NCI-H510A treated with DMSO at 0.1 percent for 48 hours (cell line): ENCODE results near the gene GSN.

ENCODE experiments used
- DNase-seq: peaks from one replicate; lab custom pipeline; 2025; lab: John Stamatoyannopoulos, UW

Gene GSN

GRCh38 chr9:121246821-121247561 lies 21.0 kb upstream of the GSN start:
- DNase-seq: no peak

- DNase-seq: no peak
These were observed 18.4 kb upstream of the GSN start for GRCh38 chr9:121249563-121249962.

- DNase-seq: no peak
These were observed 15.7 kb upstream of the GSN start for GRCh38 chr9:121252104-121252851.

DNA sequence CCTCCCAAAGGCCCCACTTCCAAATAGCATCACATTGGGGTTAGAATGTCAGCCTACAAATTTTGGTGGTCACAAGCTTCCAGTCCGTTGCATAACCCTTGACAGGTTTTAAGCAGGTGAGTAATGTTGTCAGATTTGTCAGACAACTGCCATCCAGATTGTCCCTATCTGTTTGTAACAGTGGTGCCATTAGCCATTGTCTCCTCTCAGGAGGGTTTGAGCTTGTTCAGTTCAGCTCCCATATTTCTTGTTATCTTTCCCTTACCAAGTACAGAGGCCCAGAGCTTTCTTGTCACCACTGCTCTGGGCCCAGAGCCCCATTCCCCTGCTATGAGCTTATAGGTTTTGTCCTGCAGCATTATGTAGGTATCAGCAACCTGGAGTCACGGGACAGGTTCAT lies 14.8 kb upstream of the GSN start:
- DNase-seq: no peak

- DNase-seq: no peak
These were observed 14.0 kb upstream of the GSN start for GRCh38 chr9:121253821-121254501.

DNA sequence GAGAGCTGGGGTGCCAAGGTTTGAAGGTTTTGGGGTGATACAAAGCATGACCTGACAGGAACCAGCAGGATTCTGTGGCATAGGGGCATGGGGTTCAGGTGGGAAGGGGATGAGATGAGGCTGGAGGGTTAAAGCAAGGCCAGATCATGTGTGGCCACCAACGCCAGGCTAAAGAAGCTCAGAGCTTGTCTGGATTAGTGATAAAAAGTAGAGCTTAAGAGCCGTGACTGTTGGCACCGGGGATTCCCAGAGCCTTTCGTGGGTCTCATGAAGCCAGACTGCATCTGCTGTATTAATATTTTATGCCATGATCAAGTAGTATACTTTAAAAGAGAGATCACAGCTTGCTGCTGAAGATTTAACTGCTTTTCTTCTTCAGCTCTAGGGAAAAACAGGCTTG lies 8.5 kb upstream of the GSN start:
- DNase-seq: no peak

DNA sequence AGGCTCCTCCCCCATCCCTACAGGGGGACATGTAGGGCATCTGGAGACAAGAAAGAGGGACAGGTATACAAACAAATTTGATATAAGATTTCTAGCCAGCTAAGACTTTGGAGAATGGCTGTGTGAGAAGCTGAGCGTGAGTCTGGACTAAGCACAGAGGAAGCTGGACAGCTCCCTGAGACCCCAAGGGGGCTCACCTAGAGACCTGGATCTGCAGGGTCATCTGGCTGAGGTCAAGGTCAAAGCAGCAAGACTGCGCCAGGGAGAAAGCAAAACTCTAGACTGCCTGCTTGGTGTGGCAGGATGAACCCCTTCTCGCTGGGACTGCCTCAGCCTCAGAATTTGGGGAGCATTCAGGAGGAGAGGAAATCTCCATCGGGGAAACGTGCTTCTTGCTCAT lies 8.0 kb upstream of the GSN start:
- no peak for DNase-seq

- no peak for DNase-seq
These were observed 7.4 kb upstream of the GSN start for GRCh38 chr9:121260457-121261106.

GRCh38 chr9:121261107-121261460 lies 6.9 kb upstream of the GSN start:
- DNase-seq: no peak

DNA sequence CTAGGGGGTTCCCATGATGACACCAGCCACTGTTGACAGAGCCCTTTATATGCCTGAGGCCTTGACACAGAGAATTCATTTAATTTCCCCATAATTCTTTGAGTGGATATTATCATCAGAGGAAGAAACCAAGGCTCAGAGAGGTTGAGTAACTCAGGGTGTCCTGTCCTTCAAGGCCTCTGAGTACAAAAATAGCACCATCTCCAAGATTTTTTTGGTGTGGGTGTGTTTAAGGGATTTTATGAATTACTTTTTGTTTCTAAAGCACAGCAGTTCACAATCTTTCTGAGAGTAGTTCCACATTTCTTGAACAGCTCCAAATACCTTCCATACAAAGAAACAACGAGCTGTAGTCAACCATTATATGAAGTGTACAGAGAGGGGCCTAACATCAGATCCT lies 6.2 kb upstream of the GSN start:
- DNase-seq: no peak

DNA sequence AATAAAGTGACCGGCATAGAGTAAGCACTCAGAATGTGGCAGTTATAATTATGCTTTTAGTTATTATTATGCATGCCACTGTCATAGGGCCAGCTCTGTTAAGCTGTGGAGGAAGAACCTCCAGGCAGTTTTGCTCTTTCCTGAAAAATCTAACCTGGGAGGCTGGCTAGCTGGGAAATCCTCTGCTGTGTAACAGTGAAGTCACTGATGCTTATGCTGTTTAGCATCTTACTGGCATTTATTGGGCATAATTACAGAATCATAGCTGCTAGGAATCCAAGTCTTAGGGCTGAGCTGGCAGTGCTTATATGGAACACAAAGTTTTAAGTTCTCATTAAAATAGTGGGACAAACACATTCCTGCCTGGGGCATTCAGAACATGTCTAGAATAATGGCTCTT lies 5.5 kb upstream of the GSN start:
- DNase-seq: no peak

GRCh38 chr9:121262953-121263352 lies 5.0 kb upstream of the GSN start:
- no peak for DNase-seq

DNA sequence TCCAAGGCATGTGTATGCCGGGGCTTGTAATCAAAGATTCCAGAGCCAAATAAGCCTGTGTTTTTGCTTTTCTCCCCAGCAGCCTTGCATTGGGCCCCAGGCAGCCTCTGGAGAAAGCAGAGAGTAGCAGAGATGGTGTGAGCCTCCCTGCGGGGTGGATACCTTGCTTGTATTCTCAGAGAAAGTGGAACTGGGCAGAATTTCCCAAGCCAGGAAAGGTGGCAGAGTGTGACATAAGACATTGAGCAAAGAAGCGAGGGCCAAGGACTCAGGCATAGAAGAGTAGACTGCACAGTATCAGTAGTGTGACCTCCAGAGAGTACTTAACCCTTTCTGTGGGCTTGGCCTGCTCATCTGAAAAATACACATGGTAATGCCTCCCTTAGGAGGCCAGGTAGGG lies 1.6 kb upstream of the GSN start:
- no peak for DNase-seq

DNA sequence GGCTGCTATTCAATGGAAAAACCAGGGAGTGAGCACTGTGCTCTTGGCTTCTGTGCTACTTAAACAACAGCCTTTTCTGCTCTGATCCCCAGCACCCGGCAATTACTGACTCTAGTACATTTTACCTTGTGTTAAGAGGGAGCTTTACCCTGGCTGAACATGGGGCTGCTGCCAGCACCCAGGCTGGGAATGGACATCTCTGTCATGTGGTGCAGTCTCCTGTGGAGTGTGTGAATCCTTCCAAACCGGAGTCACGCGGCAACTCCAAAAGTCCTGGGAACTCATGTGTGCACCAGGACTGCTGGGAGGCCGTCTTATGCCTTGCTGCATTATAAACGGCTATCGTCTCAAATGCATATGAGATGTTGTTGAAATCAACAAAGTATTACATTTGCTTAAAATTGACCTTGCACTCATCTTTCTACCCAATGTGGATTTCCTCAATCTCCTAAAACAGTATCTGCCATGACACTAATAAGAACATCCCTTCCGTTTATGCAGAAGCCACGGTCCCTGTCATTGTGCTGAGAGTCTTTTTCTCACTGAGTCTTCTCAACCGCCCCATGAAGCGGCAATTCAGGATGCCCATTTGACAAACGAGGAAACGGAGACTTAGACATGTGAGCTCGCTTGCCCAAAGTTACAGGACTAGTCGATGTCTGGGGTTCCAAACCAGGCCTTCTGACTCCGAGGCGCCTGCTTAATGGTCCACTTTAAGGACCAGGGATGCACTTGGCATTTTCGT lies 884 bp upstream of the GSN start:
- DNase-seq: no peak

DNA sequence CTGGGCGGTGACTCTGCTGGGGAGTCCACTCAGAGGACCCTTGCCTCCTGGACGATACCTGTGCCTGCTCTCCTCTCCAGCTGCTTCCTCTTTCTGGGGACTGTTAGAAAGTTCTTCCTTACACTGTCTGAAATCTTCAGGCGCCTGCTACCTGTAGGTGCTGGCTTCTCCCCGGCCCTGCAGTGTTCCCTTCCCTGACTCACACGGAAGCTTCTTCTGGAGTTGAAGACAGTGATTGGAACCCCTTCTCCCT lies 562 bp downstream of the GSN start:
- peak; percentile 5 for DNase-seq

- no peak for DNase-seq
These were observed 1.1 kb downstream of the GSN start for GRCh38 chr9:121268851-121269641.

DNA sequence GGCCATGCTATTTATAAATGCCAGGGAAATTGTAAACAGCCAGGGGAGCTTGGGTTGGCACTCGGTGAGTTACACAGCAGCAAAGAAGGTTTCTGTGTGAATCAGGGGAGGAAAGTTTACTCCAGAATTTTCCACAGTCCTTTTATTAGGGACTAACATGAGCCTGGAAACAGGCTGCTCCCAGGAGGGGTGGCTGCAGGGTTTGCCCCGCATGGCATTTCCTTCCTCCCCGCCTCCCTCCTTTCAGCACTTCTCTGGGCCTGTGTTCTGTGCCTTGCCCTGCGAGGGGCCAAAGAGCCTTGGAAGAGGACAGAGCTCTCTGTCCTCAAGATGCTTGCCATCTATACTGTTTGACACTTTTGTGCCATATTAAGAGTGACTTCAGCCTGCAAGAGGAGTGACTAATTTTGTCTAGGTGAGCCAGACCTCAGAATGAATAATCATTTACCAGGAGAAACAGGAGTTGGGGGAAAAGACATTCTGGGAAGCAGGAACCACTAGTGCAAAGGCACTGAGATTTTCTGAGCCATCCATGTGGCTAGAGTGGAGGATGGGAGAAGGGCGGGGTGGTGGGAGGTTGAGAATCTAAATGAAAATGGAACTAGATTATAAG lies 1.8 kb downstream of the GSN start:
- DNase-seq: no peak

DNA sequence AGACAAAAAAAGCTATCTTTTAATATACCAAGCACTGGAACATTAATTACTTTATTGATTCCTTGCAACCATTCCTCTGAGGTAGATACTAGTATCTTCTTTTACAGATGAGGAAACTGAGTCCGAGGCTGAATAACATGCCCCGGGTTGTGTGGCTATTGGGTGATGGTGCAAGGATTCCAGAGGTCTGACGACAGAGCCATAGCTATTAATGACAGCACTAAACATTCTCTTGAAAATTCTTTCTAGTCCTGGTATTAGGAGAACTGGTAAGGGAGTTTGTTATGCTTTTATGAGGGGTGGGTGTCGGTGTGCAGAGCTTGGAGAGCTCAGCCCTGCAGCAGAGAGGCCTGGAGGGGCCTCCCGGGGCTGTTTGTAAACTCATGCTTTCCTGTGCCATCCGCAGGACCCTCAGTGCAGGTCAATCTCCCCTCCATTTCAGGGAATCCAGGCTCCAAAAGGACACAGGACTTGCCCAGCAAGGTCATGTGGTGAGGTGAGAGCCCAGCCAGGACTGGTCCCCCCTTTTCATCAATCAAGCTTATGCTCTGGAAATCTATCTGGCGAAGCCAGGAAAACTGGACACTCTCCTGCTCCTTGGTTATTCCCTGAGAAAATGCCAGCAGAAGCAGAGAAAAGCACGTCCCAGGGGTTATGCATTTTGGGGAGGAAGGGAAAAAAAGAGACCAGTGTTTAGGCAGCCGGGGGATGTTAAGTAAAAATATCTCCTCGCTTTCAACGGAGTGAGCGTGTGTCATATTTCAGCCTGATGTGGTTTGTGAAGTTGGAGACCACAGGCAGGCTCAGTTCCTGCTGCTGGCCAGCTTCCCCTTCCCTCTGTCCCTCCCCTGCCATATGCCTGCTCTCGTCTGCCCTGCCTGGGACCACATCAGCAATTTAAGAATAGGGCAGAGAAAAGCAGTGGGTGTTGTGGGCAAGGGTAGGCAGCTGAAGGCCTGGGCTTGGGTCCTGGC lies 3.7 kb downstream of the GSN start:
- no peak for DNase-seq

GRCh38 chr9:121272401-121272948 lies 4.5 kb downstream of the GSN start:
- no peak for DNase-seq
